IMR-90 (cell line): Measurements from ENCODE around the gene NR1I2. TPM values are rescaled to one million over a fixed set of nuclear protein-coding genes. Genes with fewer than 3 reads are reported as not detected.

ENCODE experiments used
- ATAC-seq: fragments of 200-7000 bp; cut with Tn5 transposase; 2 replicates; pipeline ENCODE4 v1.9.1; 2020; ENCODE audit warnings: low read depth, mild to moderate bottlenecking, moderate library complexity
- BruUV-seq: library from RNA; stranded (reverse); fragments of 400-500 nt; replicated peaks from 2 replicates; lab custom pipeline; 2021; lab: Mats Ljungman, UMichigan
- CTCF ChIA-PET: fragments of 300-600 bp; formaldehyde crosslinking; extraction: SDS; loops from one replicate; lab custom pipeline; 2021; ENCODE audit warnings: antibody characterized with exemption; lab: Yijun Ruan, JAX
- POLR2A ChIA-PET: fragments of 300-600 bp; sonication (Branson Sonifier 250); formaldehyde crosslinking; loops from one replicate; lab custom pipeline; 2022; ENCODE audit warnings: antibody characterized with exemption; ENCODE audit not compliant: unreplicated experiment; lab: Charles Lee
- DNase-seq: peaks from one replicate; pipeline ENCODE4 v3.0.0; 2013
- H2AFZ ChIP-seq: replicated peaks from 2 replicates; pipeline ENCODE3; 2013; ENCODE audit warnings: low read length, mild to moderate bottlenecking; ENCODE audit not compliant: poor library complexity
- H2AK5ac ChIP-seq: 2 replicates; pipeline ENCODE4 v1.6.1; 2013; ENCODE audit warnings: low read depth, low read length, inconsistent platforms
- H2AK9ac ChIP-seq: replicated peaks from 2 replicates; pipeline ENCODE3; 2013; ENCODE audit warnings: mild to moderate bottlenecking, low read depth, low read length, moderate library complexity; ENCODE audit not compliant: poor library complexity
- H2BK120ac ChIP-seq: 2 replicates; pipeline ENCODE4 v1.6.1; 2013; ENCODE audit warnings: low read depth, low read length, inconsistent platforms
- H2BK15ac ChIP-seq: 3 replicates; pipeline ENCODE4 v1.6.1; 2013; ENCODE audit warnings: low read depth, low read length, inconsistent platforms
- H2BK20ac ChIP-seq: 2 replicates; pipeline ENCODE4 v1.6.1; 2013; ENCODE audit warnings: low read depth, mild to moderate bottlenecking, inconsistent platforms, low read length, moderate library complexity
- H2BK5ac ChIP-seq: 2 replicates; pipeline ENCODE4 v1.6.1; 2013; ENCODE audit warnings: mild to moderate bottlenecking, low read depth, low read length, inconsistent platforms; ENCODE audit not compliant: poor library complexity, severe bottlenecking
- H3K14ac ChIP-seq: replicated peaks from 2 replicates; pipeline ENCODE4 v1.6.1; 2013; ENCODE audit warnings: low read depth, low read length, inconsistent platforms
- H3K18ac ChIP-seq: 2 replicates; pipeline ENCODE4 v1.6.1; 2013; ENCODE audit warnings: low read depth, low read length, control low read depth
- H3K23ac ChIP-seq: 2 replicates; pipeline ENCODE4 v1.6.1; 2013; ENCODE audit warnings: low read depth, low read length, inconsistent platforms
- H3K27ac ChIP-seq: 2 replicates; pipeline ENCODE4 v1.5.1; 2013; ENCODE audit warnings: mild to moderate bottlenecking, control low read depth, low read length; ENCODE audit not compliant: insufficient read depth
- H3K27me3 ChIP-seq: 2 replicates; pipeline ENCODE4 v1.6.1; 2013; ENCODE audit warnings: low read length; ENCODE audit not compliant: control insufficient read depth, insufficient read depth
- H3K36me3 ChIP-seq: 2 replicates; pipeline ENCODE4 v1.6.1; 2013; ENCODE audit warnings: low read length, mixed read lengths; ENCODE audit not compliant: control insufficient read depth, insufficient read depth
- H3K4ac ChIP-seq: 2 replicates; pipeline ENCODE4 v1.6.1; 2013; ENCODE audit warnings: low read depth, low read length, inconsistent platforms
- H3K4me1 ChIP-seq: 2 replicates; pipeline ENCODE4 v1.6.1; 2013; ENCODE audit warnings: low read length, mixed read lengths; ENCODE audit not compliant: control insufficient read depth, insufficient read depth
- H3K4me2 ChIP-seq: 2 replicates; pipeline ENCODE4 v1.6.1; 2013; ENCODE audit warnings: low read depth, mild to moderate bottlenecking, control low read depth, low read length, moderate library complexity
- H3K4me3 ChIP-seq: 2 replicates; pipeline ENCODE4 v1.5.1; 2013; ENCODE audit warnings: low read depth, mild to moderate bottlenecking, control low read depth, low read length, moderate library complexity; ENCODE audit not compliant: insufficient read depth
- H3K56ac ChIP-seq: 2 replicates; pipeline ENCODE4 v1.6.1; 2013; ENCODE audit warnings: low read length, inconsistent platforms; ENCODE audit not compliant: insufficient read depth; ENCODE audit errors: extremely low read depth
- H3K79me1 ChIP-seq, 2 experiments: 2 replicates each; pipeline ENCODE4 v1.6.1; 2013; ENCODE audit warnings: low read length in 2 of 2, inconsistent platforms in 1 of 2, low read depth in 1 of 2
- H3K9ac ChIP-seq: 2 replicates; pipeline ENCODE4 v1.6.1; 2013; ENCODE audit warnings: low read depth, low read length, control low read depth
- H3K9me1 ChIP-seq: 2 replicates; pipeline ENCODE4 v1.6.1; 2013; ENCODE audit warnings: low read length, inconsistent platforms; ENCODE audit not compliant: insufficient read depth
- H3K9me3 ChIP-seq: 2 replicates; pipeline ENCODE4 v1.6.1; 2013; ENCODE audit warnings: low read length; ENCODE audit not compliant: control insufficient read depth, insufficient read depth
- H4K20me1 ChIP-seq: 2 replicates; pipeline ENCODE4 v1.6.1; 2013; ENCODE audit warnings: low read length, inconsistent platforms; ENCODE audit not compliant: insufficient read depth
- H4K5ac ChIP-seq: 2 replicates; pipeline ENCODE4 v1.6.1; 2013; ENCODE audit warnings: mild to moderate bottlenecking, low read depth, low read length, control low read depth
- H4K8ac ChIP-seq, 2 experiments: 2 replicates each; pipeline ENCODE4 v1.6.1; 2013; ENCODE audit warnings: low read depth in 2 of 2, low read length in 2 of 2, control low read depth in 1 of 2, inconsistent platforms in 1 of 2
- H4K91ac ChIP-seq: 2 replicates; pipeline ENCODE4 v1.6.1; 2013; ENCODE audit warnings: low read depth, low read length, inconsistent platforms; ENCODE audit not compliant: insufficient read depth
- CEBPB ChIP-seq: IDR thresholded peaks from 2 replicates; pipeline ENCODE4 v1.6.1; 2012; ENCODE audit warnings: low read depth, low read length, improper control_type of control experiment
- FOS ChIP-seq: fragments of 150-350 bp; IDR thresholded peaks from 2 replicates; pipeline ENCODE4 v1.6.1; 2016; ENCODE audit warnings: low read depth, low read length
- MAFK ChIP-seq: IDR thresholded peaks from 2 replicates; pipeline ENCODE4 v1.6.1; 2012; ENCODE audit warnings: low read depth, low read length, improper control_type of control experiment
- MAZ ChIP-seq: IDR thresholded peaks from 2 replicates; pipeline ENCODE4 v1.6.1; 2012; ENCODE audit warnings: low read depth, mild to moderate bottlenecking, low read length, improper control_type of control experiment, moderate library complexity, borderline replicate concordance
- POLR2A ChIP-seq: IDR thresholded peaks from 2 replicates; pipeline ENCODE4 v1.6.1; 2012; ENCODE audit warnings: mild to moderate bottlenecking, low read depth, low read length
- WGBS, 2 experiments: methylation state at CpG; one replicate each; pipeline versions ENCODE4 v1.1.5 to v1.1.7; 2013; ENCODE audit warnings: missing lambda C conversion rate in 2 of 2; ENCODE audit not compliant: insufficient read length in 1 of 2; ENCODE audit errors: extremely low coverage in 2 of 2; 5-methylcytosine and 5-hydroxymethylcytosine counted together
- dilution Hi-C: fragments of 300-500 bp; cut with HindIII; formaldehyde crosslinking; loops from one replicate; pipeline ENCODE4 v1.14.3; 2018; ENCODE audit warnings: low sequenced_read_pairs; ENCODE audit not compliant: unreplicated experiment
- in situ Hi-C: fragments of 300-500 bp; cut with MboI; formaldehyde crosslinking; loops from 3 replicates; pipeline ENCODE4 v1.14.3; 2019; ENCODE audit warnings: low sequenced_read_pairs, inconsistent platforms, mixed read lengths
- intact Hi-C: fragments of 100-400 bp; cut with micrococcal nuclease; formaldehyde crosslinking; loops from 2 replicates; pipeline ENCODE4 v1.10.0; 2022
- polyA plus RNA-seq, 3 experiments: library from polyadenylated mRNA; depleted of rRNA; stranded (reverse); fragments of >200 nt; gene quantifications; 2 replicates each; pipeline ENCODE4 v1.2.3, GENCODE V29; 2012; ENCODE audit warnings: low replicate concordance in 1 of 3
- total RNA-seq: library from RNA; depleted of rRNA; stranded (reverse); fragments of >200 nt; gene quantifications from 2 replicates; pipeline ENCODE4 v1.2.3, GENCODE V29; 2012
- TF ChIP-seq, protein P1 (sequence below): fragments of 150-350 bp; IDR thresholded peaks from 2 replicates; pipeline ENCODE4 v1.6.1; 2017; ENCODE audit warnings: mild to moderate bottlenecking, antibody characterized with exemption, low read length, low read depth

NR1I2 gene
- total and polyA plus RNA-seq, 2 of the 4 experiments (the other 2 are of a cell fraction) = not detected

DNA sequence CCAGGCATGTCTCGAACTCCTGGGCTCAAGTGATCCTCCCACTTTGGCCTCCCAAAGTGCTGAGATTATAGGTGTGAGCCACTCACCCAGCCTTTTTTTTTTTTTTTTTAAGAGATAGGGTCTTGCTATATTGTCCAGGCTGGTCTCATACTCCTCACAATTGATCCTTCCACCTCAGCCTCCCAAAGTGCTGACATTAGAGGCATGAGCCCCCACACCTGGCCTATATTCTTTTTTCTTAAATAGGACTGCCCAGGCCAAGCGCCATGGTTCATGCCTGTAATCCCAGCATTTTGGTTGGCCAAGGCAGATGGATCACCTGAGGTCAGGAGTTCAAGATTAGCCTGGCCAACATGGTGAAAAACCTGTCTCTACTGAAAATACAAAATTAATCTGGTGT lies 12.5 kb downstream of the NR1I2 start:
- TF ChIP-seq FOS = no peak
- TF ChIP-seq, protein P1, sequence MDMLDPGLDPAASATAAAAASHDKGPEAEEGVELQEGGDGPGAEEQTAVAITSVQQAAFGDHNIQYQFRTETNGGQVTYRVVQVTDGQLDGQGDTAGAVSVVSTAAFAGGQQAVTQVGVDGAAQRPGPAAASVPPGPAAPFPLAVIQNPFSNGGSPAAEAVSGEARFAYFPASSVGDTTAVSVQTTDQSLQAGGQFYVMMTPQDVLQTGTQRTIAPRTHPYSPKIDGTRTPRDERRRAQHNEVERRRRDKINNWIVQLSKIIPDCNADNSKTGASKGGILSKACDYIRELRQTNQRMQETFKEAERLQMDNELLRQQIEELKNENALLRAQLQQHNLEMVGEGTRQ = no peak
- no peak for TF ChIP-seq CEBPB
- TF ChIP-seq MAZ = no peak
- no peak for TF ChIP-seq POLR2A
- TF ChIP-seq MAFK = no peak
- no peak overlapping the region for H3K4me3 ChIP-seq
- ChIA-PET CTCF (no interaction called here), POLR2A (no interaction called here)
- no peaks in the 10 kb centered on the region for H3K9me3 ChIP-seq
- H2BK15ac ChIP-seq = no peak overlapping the region
- H2BK5ac ChIP-seq = no peak overlapping the region
- intact Hi-C loops (no loop called here), in situ Hi-C loops (no loop called here), dilution Hi-C loops (no loop called here)
- H2AK5ac ChIP-seq = no peak overlapping the region
- H3K56ac ChIP-seq = no peak overlapping the region
- no peak overlapping the region for H2BK120ac ChIP-seq
- peaks cover 14% of the 10 kb centered on the region for H3K27me3 ChIP-seq
- H2BK20ac ChIP-seq = no peak overlapping the region
- H3K36me3 ChIP-seq = no peaks in the 10 kb centered on the region
- no peaks in the 10 kb centered on the region for H4K20me1 ChIP-seq
- H3K9me1 ChIP-seq = no peaks in the 10 kb centered on the region
- no peak overlapping the region for H3K18ac ChIP-seq
- H3K23ac ChIP-seq = no peak overlapping the region
- H3K79me1 ChIP-seq = no peaks in the 10 kb centered on the region
- no peak overlapping the region for H2AFZ ChIP-seq
- H3K4ac ChIP-seq = no peak overlapping the region
- H3K4me2 ChIP-seq = no peak overlapping the region
- H2AK9ac ChIP-seq = no peak overlapping the region
- H3K4me1 ChIP-seq = 0 out of 2 replicates have a peak, but pooled peaks cover 2% of the 10 kb centered on the region
- H3K27ac ChIP-seq = no peak overlapping the region
- H4K8ac ChIP-seq = no peak overlapping the region
- no peak overlapping the region for H4K91ac ChIP-seq
- ATAC-seq (no peak), DNase-seq (no peak)
- WGBS, 2 experiments = no CpG with 5 or more reads among the region's 2 CpGs
- BruUV-seq = no TSS peak
- H3K14ac ChIP-seq = no peak overlapping the region
- H3K9ac ChIP-seq = no peak overlapping the region
- H4K5ac ChIP-seq = no peak overlapping the region
